Activated naive CD8-positive, alpha-beta T cell (primary cell): Measurements from ENCODE around the gene GTF3C2.
"Not testable (repeated sequence)": the region's sequence is repeated elsewhere in the genome, so short reads cannot be mapped to it uniquely, and the experiment has no call there.

Experiments used
- H3K27ac Mint-ChIP-seq: one replicate; pipeline ENCODE4 v1.8.0; 2021; ENCODE audit warnings: mixed read lengths
- H3K27me3 Mint-ChIP-seq: one replicate; pipeline ENCODE4 v1.8.0; 2021; ENCODE audit warnings: mixed read lengths
- H3K36me3 Mint-ChIP-seq: one replicate; pipeline ENCODE4 v1.8.0; 2021; ENCODE audit warnings: mixed read lengths
- H3K4me1 Mint-ChIP-seq: one replicate; pipeline ENCODE4 v1.8.0; 2021; ENCODE audit warnings: low read depth, mixed read lengths
- H3K4me3 Mint-ChIP-seq: one replicate; pipeline ENCODE4 v1.8.0; 2021; ENCODE audit warnings: mild to moderate bottlenecking, mixed read lengths
- H3K9me3 Mint-ChIP-seq: one replicate; pipeline ENCODE4 v1.8.0; 2021; ENCODE audit warnings: low read depth, mixed read lengths

The GTF3C2 gene

DNA sequence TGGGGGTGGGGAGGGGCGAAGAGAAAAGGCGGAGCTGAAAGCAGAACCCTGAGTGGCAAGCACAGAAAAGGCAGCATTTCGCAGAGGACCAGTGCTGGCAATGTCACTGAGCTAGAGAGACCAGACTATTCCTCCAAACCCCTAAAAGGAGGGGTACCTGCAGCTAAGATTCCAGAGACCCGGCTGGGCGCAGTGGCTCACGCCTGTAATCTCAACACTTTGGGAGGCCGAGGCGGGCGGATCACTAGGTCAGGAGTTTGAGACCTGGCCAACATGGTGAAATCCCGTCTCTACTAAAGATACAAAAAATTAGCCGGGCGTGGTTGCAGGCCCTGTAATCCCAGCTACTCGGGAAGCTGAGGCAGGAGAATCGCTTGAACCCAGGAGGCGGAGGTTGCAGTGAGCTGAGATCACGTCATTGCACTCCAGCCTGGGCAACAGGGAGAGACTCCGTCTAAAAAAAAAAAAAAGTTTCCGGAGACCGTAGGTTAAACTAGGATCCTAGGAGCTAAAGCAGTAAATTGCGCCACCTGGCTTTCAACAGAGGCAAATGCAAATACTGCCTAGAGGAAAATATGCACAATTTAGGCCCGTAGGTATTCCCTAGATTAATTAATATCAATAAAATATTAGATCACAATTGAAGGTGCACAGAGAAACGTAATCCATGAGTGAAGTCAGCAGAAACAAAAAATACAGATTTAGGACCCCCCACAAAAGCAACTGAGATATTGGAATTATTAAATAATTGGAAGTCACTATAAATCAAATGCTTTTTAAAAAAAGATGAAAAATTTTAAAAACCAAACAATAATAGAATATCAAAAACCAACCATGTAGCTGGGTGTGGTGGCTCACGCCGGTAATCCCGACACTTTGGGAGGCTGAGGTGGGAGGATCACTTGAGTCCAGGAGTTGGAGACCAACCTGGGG lies 53.2 kb downstream of the GTF3C2 start:
- Mint-ChIP-seq H3K4me1 (peaks cover 9% of the 10 kb centered on the region), H3K36me3 (no peaks in the 10 kb centered on the region), H3K9me3 (no peaks in the 10 kb centered on the region), H3K27ac (no peak overlapping the region), H3K27me3 (peaks cover 4% of the 10 kb centered on the region), H3K4me3 (peak overlapping the region; percentile 69)

- H3K4me1 Mint-ChIP-seq, H3K9me3 Mint-ChIP-seq, H3K27me3 Mint-ChIP-seq, H3K27ac Mint-ChIP-seq, H3K4me3 Mint-ChIP-seq, H3K36me3 Mint-ChIP-seq: not testable (repeated sequence)
These were observed 56.0 kb downstream of the GTF3C2 start for GRCh38 chr2:27300606-27301005.

GRCh38 chr2:27298391-27299080 lies 58.0 kb downstream of the GTF3C2 start:
- Mint-ChIP-seq H3K36me3 (no peaks in the 10 kb centered on the region), H3K9me3 (no peaks in the 10 kb centered on the region), H3K27me3 (no peaks in the 10 kb centered on the region), H3K27ac (no peak overlapping the region), H3K4me3 (no peak overlapping the region), H3K4me1 (peaks cover 5% of the 10 kb centered on the region)

DNA sequence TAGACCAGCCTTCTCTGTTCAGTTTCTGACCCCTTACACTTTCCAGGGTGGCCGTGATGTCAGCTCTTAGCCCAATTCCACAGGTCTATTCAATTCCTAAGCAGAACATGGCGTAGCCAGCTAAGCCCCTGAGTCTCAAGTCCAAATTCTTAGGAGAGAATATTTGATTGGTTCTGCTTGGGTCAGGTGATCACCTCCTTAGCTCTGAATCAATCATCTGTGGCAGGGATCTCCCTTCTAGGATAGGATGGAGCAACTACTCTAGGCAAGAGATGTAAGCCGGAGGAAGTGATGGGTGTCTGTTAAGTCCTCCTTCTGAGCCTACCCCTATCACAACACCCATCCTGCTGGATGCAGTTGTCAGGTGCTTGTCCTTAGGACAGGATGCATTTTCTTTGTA lies 59.4 kb downstream of the GTF3C2 start:
- H3K36me3 Mint-ChIP-seq: no peaks in the 10 kb centered on the region
- H3K4me3 Mint-ChIP-seq: no peak overlapping the region
- no peaks in the 10 kb centered on the region for H3K9me3 Mint-ChIP-seq
- no peak overlapping the region for H3K27ac Mint-ChIP-seq
- H3K4me1 Mint-ChIP-seq: no peaks in the 10 kb centered on the region
- no peaks in the 10 kb centered on the region for H3K27me3 Mint-ChIP-seq

- H3K27ac Mint-ChIP-seq: no peak overlapping the region
- H3K36me3 Mint-ChIP-seq: no peaks in the 10 kb centered on the region
- no peaks in the 10 kb centered on the region for H3K27me3 Mint-ChIP-seq
- no peaks in the 10 kb centered on the region for H3K4me1 Mint-ChIP-seq
- H3K4me3 Mint-ChIP-seq: no peak overlapping the region
- no peaks in the 10 kb centered on the region for H3K9me3 Mint-ChIP-seq
These were observed 60.1 kb downstream of the GTF3C2 start for GRCh38 chr2:27296481-27296880.

DNA sequence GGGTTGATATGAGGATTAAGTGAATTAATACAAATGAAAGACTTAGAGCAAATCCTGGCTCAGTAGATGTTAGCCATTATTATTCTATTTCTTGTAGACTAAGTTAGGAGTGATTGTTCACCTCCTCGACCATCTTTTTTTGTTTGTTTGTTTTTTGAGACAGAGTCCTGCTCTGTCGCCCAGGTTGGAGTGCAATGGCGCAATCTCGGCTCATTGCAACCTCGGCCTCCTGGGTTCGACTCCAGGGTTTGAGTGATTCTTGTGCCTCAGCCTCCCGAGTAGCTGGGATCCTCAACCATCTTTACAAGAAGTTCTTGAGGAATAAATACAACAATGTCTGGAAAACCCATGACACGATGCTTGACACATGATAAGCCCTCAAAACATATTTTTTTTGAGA lies 61.6 kb downstream of the GTF3C2 start:
- no peaks in the 10 kb centered on the region for H3K36me3 Mint-ChIP-seq

GRCh38 chr2:27291865-27292264 lies 64.7 kb downstream of the GTF3C2 start:
- Mint-ChIP-seq H3K4me3 (no peak overlapping the region), H3K36me3 (no peaks in the 10 kb centered on the region), H3K27me3 (peaks cover 3% of the 10 kb centered on the region), H3K9me3 (no peaks in the 10 kb centered on the region), H3K27ac (no peak overlapping the region), H3K4me1 (no peaks in the 10 kb centered on the region)

More for the DNA sequence above, 61.6 kb downstream of the GTF3C2 start:
- no peaks in the 10 kb centered on the region for H3K4me1 Mint-ChIP-seq
- H3K27ac Mint-ChIP-seq: no peak overlapping the region
- H3K27me3 Mint-ChIP-seq: no peaks in the 10 kb centered on the region
- H3K4me3 Mint-ChIP-seq: no peak overlapping the region
- no peaks in the 10 kb centered on the region for H3K9me3 Mint-ChIP-seq

- H3K27me3 Mint-ChIP-seq: peaks cover 3% of the 10 kb centered on the region
- H3K4me1 Mint-ChIP-seq: no peaks in the 10 kb centered on the region
- no peaks in the 10 kb centered on the region for H3K9me3 Mint-ChIP-seq
- no peak overlapping the region for H3K27ac Mint-ChIP-seq
- H3K36me3 Mint-ChIP-seq: no peaks in the 10 kb centered on the region
- H3K4me3 Mint-ChIP-seq: no peak overlapping the region
These were observed 66.0 kb downstream of the GTF3C2 start for GRCh38 chr2:27290549-27290948.

GRCh38 chr2:27288610-27289009 lies 68.0 kb downstream of the GTF3C2 start:
- Mint-ChIP-seq H3K27ac (no peak overlapping the region), H3K9me3 (no peaks in the 10 kb centered on the region), H3K4me1 (no peaks in the 10 kb centered on the region), H3K4me3 (no peak overlapping the region), H3K27me3 (peaks cover 3% of the 10 kb centered on the region), H3K36me3 (peaks cover 2% of the 10 kb centered on the region)

DNA sequence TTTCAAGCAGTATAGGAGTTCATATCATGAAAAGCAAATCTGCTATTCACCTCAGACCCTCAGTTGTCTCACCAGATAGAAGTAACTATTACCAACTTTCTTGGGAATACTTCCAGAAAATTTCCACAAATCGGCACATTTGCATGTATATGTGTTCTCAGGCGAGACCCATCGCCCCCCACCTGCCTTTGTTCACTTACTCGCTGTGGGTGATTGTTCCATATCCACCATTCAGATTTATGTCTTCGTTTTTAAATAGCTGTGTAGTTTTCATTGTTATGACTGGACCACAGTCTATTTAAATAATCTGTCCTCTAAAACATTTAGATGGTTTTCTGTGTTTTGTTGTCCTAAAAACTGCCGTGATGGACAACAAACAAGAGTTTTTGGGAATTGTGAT lies 71.1 kb downstream of the GTF3C2 start:
- Mint-ChIP-seq H3K4me3 (no peak overlapping the region), H3K27me3 (peaks cover 6% of the 10 kb centered on the region), H3K9me3 (no peaks in the 10 kb centered on the region), H3K4me1 (no peaks in the 10 kb centered on the region), H3K27ac (no peak overlapping the region), H3K36me3 (peaks cover 2% of the 10 kb centered on the region)

DNA sequence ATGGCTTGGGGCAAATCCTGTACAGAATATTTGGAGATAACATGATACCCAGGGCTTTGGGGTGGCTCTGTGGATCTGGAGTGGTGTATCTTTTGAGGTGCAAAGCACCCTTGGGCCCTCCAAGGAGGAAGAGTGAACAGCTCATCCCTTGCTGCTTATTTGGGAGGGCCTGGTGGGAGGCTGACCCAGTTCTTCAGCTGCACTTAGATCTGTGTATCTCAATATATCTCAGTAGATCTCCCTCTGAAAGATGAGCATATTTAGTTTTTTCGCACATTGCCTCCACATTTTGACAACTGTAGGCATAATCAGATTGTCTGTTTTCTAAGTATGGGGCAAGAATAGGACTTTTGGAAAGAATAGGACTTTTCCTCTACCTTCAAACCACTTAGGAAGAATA lies 71.6 kb downstream of the GTF3C2 start:
- H3K27ac Mint-ChIP-seq: no peak overlapping the region
- peaks cover under 1% of the 10 kb centered on the region for H3K4me1 Mint-ChIP-seq
- peaks cover 7% of the 10 kb centered on the region for H3K27me3 Mint-ChIP-seq
- no peaks in the 10 kb centered on the region for H3K9me3 Mint-ChIP-seq
- H3K36me3 Mint-ChIP-seq: peaks cover 2% of the 10 kb centered on the region
- H3K4me3 Mint-ChIP-seq: no peak overlapping the region

- peaks cover 2% of the 10 kb centered on the region for H3K36me3 Mint-ChIP-seq
- H3K27ac Mint-ChIP-seq: peak overlapping the region; percentile 37
- H3K9me3 Mint-ChIP-seq: no peaks in the 10 kb centered on the region
- H3K27me3 Mint-ChIP-seq: peaks cover 7% of the 10 kb centered on the region
- no peak overlapping the region for H3K4me3 Mint-ChIP-seq
- H3K4me1 Mint-ChIP-seq: peaks cover 5% of the 10 kb centered on the region
These were observed 73.7 kb downstream of the GTF3C2 start for GRCh38 chr2:27282892-27283291.

- Mint-ChIP-seq H3K36me3 (peaks cover 2% of the 10 kb centered on the region), H3K27me3 (peaks cover 7% of the 10 kb centered on the region), H3K4me1 (peaks cover 5% of the 10 kb centered on the region), H3K9me3 (no peaks in the 10 kb centered on the region), H3K27ac (peak within 1 kb of the TSS; percentile 37), H3K4me3 (no peak within 1 kb of the TSS)
These were observed 74.6 kb downstream of the GTF3C2 start, which contains the start of gene TRIM54 for GRCh38 chr2:27281855-27282559. TRIM54 (plus strand) TSS chr2:27282429; CDS start chr2:27282732, 303 bp downstream.

DNA sequence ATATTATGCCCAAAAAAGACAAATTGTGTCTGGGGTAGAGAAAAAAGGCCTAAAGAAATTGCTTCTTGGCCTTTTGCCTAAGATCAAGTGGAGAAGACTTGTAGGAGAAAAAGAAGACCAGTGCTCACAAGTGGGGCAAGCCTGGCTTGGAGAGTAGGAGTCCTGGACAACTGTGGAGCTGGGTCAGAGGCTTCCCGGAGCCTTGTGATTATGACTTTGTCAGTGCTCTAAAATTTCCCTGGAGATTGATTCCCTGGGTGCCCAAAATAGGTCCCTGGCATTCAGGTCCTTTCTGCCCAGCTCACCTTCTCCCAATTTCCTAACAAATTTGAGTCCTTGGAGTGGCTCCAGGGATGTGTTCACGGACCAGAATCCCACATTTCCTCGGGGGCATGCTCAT lies 75.1 kb downstream of the GTF3C2 start:
- Mint-ChIP-seq H3K36me3 (peaks cover 2% of the 10 kb centered on the region), H3K9me3 (no peaks in the 10 kb centered on the region), H3K27ac (no peak overlapping the region), H3K4me3 (no peak overlapping the region), H3K27me3 (peaks cover 7% of the 10 kb centered on the region), H3K4me1 (peaks cover 5% of the 10 kb centered on the region)

DNA sequence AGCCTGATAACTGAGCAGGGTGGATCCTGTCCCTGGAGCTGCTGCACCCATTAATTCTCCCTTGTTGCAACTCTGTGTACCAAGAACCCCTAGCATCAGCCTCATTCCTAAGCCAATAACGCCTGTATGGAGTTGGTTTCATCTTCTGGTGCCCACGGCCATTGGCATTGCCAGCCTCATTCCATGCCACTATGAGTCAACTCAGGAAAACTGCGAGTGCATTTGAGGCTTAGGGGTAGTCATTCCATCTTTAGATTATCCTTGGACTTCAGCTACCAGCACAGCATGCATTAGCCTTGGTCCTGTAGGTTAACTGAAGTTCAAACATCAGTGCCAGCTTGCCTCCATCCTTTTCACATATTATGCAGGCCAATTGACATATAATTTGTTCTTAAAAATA lies 75.7 kb downstream of the GTF3C2 start:
- Mint-ChIP-seq H3K27me3 (peaks cover 7% of the 10 kb centered on the region), H3K4me1 (peaks cover 5% of the 10 kb centered on the region), H3K9me3 (no peaks in the 10 kb centered on the region), H3K36me3 (peaks cover 2% of the 10 kb centered on the region), H3K4me3 (no peak overlapping the region), H3K27ac (no peak overlapping the region)
